Activated CD4-positive, CD25-positive, alpha-beta regulatory T cell treated with anti-CD3 and anti-CD28 coated beads, Interleukin-2, amount 50 U/mL, for 72 hours (primary cell): ENCODE measurements around the gene DPYSL3.

Experiments used
- DNase-seq: peaks from one replicate; pipeline ENCODE4 v3.0.0; 2021

The DPYSL3 gene

DNA sequence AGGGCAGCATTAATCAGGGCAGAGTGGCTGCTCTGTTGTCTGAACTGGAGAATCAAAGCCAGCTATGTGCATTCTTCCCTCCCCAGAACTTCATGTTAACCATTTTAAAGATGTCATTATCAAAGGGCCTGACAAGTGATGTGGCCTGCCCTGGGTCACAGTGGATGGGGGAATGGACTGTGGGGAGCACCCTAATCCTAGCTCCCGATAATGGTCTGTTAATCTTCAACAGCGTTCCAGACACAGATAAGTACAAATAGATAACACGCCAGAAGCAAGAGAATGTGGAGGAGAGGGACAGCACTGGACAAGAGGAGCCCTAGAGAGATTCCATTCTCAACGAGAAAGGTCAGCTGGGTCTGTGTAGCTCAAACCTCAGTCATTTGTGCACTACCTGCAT lies 77.5 kb downstream of the DPYSL3 start:
- DNase-seq, result no peak

DNA sequence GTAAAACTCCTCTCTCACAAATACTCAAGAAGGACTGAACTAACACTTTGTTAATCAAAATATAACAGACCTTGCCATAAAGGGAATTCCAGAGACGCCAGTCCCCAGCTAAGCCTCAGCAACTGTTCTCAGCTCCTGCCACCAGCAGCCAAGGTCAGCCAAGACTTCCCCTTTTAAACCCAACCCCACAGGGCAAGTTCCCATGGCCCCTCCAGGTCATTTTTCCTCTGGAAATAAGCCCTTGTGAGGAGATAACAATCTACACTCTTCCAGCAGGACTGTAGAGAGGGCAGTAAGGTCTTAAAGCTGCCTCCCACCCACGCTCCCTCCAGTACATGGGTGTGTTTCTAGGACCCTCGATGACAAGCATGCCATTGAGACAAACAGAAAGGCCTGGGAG lies 78.3 kb downstream of the DPYSL3 start:
- no peak for DNase-seq

DNA sequence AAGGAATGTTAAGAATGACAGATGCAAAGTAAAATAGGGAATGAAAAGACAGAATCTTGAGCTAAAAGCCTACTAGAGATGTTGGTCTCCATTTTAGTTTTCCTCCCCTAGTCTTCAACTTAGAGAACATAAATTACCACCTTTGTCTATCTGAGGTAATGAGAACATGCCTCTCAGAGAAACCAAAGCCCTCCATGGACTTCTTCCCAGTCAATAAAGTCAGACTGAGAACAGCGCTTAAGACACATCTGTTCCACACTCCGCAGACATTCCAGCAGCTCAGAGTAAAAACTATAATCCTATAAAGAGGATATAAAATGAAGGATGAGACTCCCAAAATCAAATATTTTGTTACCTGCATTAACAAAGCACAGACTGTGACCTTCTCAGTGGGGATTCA lies 79.2 kb downstream of the DPYSL3 start:
- DNase-seq, result no peak

DNA sequence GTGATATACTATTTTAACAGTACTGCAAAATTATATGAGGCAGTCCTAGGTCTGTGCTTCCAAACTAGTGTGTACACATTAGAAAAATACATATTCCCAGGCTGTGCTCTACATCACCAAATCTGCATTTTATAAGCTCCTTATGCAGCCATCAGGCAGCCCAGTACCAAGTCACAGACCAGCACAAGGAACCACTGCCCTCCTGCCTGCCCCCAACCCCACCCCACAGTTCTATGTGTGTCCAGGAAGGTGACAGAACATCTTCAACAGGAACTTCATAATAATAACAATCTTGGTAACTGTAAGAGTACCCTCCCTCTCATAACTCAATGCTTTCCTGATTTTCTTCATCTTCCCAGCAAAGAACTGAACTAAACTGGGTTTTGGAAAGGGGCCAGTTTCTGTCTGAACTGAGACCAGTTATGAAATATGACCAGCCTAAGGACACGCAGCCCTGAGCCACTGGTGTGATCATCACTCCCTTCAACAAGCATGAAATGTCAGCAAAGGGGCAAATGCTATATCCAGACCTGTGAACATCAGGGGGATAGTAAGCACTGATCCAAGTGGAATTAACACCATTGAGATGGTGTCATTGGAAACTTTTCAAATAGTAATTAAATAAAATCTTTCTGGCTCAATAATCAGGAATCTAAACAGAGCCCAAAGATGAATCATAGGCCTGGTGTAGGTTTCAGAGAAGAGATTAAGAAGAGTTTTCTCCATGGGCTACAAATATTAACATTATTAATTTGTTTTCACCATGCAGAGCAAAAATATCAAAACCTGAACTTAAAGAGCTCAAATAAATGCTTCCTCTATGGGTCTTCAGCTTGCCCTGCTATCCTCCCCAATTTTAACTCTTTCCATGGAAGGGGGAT lies 82.1 kb downstream of the DPYSL3 start:
- DNase-seq, result no peak

DNA sequence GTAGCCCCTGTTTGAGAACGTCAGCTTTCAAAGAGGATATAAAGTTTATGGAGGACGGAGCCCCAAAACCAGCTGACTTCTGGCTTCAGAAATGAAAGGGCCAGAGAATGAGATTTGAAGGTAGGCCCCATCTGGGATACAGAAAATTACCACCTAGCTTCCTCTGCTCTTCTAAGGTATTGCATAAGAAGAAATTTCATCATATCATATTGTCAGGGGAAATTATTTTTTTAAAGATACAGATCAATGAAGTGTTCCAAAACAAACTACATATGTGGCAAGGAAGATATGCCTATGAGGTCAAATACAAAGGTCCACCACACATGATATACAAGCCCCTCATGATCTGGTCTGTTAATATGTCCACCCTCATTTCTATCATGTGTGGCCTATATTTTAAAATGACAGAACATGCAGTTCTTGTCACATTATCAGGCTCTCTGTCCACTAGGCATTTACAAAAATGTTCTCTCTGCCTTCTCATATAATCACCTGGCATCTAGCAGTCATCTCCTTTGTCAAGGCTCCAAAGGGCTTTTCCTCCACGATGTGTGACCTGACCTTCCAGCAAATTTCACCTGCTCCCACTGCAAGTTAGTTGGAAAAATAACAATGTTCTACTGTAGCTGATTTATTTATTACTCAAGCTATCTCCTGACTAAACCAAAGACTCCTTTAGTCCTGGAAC lies 83.1 kb downstream of the DPYSL3 start:
- DNase-seq, result no peak

DNA sequence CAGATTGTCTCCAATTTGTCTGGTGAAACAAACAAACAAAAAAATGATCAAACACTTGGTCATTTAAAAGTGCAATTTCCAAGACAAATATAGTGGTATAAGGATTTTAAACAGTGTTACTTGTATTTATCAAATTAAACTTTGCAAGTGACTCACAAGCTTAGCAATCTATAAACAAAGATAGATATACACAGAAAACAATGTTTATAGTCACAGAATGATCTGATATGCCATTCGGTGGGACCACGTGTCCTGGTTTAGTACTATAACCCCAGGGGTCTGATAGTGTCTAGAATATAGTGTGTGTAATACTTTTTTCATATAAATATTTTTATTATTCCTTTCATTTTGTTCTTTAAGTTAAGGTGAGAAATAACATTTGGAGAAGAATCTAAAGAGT lies 91.3 kb downstream of the DPYSL3 start:
- DNase-seq, result no peak

DNA sequence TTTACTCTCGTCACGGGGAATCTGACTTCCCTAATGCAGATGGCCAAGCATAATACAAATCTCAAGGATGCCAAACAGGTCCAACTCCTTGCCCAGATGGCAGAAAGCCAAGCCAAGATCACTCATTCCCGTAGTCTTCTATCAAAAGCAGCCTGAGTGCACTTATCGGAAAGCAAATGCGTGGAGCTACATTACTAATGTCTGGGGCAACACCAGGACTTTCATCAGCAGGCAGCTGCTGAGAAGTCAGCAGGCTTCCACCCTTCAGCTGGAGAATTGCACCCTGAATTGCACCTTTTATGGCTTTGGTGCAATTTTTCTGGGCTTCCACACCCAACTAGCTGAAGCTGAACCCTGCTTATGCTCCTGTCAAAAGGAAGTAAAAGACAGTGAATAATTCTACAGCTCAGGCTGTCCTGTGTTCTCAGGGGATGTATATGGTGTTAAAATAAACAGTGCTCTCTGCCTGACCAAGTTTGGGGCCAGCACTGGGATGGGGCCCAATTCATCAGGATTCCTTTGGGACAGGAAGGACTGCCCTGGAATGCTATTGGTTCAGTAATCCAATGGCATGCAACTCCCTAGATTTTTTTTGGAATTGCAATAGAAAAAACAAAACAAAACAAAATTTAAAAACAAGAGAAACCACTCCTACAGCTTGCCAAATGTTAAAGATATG lies 92.6 kb downstream of the DPYSL3 start:
- no peak for DNase-seq

DNA sequence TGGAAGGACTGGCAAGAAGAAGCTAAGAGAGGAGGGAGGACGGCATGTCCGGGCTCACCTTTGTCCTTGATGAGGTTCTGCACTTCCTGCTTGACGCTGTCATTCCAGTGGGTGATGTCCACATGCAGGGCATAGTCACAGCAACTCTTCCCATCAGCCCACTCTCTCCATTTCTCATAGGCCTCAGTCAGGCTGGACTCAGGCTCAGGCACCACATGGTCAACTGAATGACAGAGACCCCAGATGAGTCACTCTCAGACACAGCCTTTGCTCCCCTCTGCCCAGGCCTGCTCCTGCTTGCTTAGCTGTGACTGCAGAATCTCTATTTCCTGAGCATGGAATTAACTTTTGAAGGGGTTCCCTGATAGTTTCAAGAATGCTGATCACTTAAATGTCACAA lies 94.2 kb downstream of the DPYSL3 start:
- DNase-seq, result no peak

DNA sequence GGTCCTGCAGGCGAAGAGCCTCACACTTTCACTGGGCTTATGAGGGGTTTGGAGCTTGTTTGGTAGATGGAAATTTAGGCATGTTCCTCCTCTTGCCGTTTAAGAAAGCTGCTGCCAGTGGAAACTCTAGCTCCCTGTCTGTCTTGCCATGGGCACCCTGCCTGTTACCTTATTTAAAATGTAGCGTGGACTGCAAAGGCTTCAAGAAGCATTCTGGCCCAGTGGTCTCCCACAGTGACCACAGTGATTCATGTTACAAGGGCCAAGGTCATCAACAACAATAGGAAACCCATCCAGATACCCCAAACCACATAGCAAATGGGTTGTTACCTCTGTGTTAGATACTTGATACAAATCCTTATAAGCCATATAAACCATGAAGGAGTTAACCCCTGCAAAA lies 96.6 kb downstream of the DPYSL3 start:
- DNase-seq, result no peak

DNA sequence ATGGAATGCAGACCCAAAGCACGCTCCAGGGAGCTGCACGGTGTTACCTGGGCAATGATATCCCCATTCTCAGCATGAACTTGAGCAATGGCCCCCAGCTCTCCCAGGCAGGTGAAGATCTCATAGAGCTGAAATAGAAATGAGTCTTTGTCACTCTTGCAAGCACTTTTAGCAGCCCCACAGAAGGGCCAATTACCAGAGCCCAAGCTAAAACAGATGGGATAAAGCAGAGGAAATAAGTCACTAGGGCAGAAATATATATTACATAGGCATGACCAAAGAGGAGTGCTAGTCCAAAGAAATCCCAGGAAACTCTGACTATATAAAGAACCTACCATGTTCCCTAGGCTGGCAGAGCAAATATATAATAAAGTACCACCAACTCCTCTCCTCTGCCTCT lies 97.3 kb downstream of the DPYSL3 start:
- DNase-seq, result no peak

DNA sequence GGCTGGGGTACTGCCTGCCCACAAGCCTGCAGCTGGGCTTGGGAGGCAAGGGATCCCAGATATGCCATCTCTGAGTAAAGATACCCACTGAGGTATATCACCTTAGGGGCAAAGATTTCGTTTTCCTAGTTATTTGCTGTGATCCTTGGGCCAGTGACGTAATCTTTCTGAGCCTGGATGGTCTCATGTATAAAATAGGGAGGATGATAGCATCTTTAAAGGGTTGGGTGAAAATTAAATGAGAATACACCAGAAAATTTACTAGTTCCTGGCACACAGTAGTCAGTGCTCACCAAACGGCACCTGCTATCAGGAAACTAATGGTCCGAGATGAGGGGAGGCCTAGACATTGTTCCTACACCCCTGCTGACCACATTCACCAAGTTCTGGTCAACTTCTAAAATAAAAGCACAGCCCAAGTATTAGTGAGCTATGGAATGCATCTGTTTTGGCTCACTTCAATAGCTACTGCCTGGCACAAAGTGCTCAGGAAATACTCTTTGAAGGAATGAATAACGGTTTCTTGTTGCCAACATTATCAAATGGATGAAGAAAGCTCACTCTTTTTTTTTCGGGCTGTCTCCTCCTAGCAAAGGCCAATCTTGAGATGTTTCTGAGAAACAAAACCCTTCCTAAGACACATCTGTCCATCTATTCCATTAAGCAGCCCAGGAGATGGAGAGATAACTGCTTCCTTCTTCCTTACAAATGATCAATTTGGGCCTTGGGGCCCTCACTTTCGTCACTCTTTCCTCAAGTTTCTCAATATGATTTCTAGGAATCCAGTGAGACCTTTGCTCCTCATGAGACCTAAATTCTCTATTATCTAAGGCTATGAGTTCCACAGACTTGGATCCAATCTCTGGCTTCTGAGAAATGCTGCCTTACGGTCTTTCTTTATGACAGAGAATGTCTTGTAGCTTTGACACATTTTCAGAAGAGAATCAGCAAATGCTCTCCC lies 98.2 kb downstream of the DPYSL3 start:
- no peak for DNase-seq

DNA sequence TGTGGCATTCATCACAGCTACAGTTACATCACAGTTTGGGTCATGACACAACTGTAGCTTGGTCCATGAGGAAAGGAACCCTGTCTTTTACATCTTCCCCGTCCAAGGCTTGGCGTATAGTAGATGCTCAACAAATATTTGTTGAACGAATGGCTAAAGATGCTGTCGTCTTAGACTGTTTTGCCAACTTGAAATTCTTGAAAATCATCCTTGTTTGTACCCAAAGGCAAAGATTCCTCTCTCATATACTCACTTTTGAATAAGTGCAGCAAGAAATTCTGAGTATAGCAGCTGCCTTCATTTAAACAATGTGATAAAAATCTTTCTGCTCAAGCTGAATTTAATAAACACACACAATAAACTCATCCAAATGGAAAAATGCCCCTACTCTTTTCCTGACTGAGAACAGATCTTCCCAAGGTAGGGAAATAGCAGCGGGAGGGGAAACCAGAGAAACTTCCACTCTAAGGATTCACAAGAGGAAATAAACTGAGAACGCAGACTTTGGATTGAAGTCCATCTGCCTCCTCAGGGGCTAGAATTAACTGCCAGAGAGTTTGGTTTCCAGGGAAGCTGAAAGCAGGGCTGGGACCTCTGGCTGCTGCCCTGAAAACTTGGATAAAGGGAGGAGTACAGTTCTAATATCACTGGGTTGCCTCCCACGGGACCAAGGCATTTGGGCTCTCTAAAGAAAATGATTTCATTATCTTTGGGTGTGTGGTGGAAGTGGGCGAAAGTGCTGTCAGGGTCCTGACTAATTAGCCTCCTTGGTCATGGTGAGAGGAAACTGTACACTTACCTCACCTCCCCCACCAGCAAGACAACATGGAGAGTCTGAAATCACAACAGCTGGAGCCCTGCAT lies 99.1 kb downstream of the DPYSL3 start:
- DNase-seq, result no peak

DNA sequence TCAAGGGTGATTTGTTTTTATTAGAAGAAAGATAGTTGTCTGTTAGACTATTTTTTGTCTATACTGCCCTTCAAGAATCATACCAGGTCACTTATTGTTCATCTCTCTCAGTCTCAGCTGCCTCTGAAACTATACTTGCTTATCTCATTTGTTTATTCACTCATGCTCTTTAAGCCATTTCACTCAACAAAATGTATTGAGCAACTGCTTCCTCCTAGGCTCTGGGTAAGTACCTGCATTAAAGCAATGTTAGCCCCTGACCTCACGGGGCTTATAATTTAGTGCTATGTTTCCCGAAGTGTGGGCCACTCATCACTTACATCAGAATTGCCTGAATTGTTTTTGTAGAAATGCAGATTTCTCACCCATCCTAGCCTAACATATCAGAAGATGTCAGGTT lies 100.9 kb downstream of the DPYSL3 start:
- no peak for DNase-seq

DNA sequence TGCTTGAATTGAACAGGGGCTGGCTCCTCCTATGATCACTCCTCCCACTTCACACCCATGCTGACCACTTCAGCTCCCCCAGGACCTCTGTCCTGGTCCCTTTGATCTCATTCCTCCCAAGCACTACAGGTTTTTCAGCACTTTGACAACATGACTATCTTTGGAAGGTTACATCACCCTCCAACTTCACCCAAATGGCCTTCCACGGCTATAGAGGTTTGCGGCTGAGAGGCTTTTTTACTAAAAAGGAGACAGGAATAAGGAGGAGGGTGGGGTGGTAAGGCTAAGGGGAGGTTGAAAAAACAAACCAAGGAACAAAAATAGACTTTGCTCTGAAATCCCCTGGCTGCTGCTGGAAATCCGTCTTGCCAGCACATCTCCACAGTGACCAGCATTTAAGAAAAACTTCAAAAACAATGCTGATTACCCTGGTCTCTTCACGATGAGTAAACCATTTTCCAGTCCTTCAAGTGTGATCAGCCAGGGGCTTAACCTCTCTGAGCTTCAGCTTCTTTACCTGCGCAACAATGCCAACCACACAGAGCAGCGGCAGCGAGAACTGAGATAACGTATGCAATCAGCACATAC lies 102.7 kb downstream of the DPYSL3 start:
- no peak for DNase-seq

DNA sequence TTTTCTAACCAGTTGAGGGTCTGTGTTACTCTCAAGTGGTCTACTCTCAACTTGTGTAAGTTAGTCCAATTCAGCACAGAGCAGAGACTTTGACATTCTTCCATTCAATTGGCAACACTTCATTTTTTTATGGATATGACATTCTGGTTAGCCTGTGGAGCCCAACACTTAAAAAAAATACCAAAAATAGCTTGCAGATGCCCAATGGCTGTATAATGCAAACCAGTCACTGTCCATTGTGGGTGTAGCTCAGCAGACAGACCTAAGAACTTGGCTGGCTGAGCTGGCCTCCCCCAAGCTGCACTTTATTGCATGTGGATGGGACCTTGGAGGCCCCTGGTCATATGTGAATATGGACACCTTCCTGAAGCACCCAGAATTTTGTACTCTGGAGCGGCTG lies 103.2 kb downstream of the DPYSL3 start:
- no peak for DNase-seq

DNA sequence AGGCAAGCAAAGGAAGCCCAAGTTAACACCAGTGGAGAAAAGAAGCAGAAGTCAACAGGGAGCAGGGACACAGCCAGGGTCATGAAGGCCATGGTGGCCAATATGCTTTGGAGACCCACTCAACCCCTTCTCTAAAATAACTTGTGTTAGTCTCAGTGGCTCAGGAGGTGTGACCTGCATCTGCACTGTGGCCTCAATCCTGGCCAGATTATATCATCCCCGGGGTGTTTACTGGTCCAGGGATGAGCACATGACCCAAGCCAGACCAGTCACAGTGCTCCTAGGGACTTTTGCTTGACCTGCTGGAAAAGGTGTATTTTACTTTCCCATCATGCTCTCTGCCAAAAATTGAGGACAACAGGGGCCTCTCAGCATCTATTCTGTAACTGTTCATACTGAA lies 105.2 kb downstream of the DPYSL3 start:
- no peak for DNase-seq

DNA sequence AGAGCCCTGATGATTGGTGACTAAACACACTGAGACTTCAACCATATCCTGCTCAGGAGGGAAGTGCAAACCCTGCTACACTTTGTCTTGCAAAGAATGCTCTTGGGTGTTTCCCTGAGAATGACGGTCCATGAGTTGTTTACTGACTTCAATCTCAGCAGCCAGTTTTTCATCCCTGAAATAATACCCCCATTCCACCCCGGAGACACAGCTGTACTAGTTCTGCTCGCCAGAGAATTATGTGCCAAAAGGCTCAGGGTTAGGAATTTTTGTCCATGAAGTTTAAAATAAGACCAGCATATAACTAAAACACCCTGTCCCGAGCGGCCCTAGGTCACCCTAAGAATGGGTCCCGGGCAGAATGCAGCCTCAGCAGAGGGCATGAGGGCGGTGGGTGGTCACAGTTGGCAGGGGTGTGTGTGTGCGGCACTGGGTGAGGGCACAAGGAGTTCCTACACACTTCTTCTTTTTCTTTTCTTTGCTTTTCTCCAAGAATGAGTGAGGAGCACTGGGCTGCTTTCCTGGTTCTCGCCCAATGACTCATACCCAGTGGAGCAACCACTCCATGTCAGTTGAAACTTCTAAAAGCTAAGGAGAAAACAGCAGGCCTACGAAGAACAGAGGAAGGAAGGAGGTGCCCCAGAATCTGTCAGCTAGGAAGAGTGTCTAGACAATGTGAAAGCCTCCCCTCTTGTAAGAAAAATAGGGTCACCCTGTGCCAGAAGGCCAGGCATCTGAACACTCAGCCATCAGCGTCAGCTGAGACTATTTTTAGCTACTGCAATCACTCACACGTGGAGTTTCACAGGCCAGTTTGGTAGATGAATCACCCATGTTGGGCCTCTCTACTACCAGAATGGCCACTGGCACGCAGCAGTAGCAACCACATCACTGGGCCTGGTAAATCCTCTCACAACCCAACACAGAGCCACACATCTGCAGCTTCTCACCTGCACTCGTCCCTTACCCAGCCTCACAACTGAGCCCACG lies 105.9 kb downstream of the DPYSL3 start:
- DNase-seq, result no peak

DNA sequence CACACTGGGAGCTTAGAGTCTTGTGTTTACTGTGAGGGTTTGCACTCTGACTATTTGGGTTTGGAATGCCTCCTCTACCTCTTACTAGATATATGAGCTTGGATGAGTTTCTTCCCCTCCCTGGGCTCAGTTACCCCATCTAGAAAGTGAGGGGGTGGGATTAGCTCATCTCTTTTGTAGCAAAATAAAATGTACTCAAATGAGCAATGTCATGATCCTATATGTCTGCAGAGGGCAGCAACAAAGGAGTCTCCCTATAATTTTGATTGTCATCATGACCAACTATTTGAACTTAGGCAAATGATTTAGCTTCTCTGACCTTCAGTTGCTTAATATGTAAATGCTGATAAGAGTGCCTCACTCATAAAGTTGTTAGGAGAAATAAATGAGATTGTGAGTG lies 109.0 kb downstream of the DPYSL3 start:
- DNase-seq, result no peak

DNA sequence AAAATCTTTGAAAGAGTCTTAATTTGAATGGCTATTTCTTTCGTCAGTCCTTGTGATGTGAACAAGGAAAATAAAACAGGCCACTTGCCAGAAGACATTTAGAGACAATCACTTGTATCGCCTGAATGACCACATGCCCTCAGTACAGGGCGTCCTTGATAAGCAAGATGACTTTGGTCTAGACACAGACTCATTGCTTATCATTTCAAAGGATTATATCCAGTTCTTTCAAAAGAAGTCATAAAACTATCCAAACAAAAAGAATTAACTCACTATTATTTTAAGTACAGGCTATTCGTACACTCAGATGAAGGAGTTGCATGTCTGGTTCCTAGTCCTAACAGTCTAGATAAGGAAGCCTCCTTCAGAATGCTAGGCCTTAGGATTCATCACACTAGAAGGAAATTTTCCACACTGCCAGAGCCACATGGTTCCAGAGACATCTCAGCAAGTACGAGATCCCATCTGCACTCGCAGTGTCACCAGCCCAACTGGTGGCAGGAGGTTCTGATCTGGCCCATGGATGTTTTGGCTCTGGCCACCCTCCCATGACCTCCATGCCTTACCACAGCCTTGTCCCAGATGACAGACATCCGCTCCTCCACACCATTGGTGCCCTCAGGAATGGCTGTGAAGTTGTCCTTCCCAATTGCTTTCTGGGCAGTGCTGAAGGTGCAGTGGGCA lies 109.6 kb downstream of the DPYSL3 start:
- no peak for DNase-seq
